Measurements from ENCODE around the gene ERC2. TPM values are rescaled to one million over a fixed set of nuclear protein-coding genes. Genes with fewer than 3 reads are reported as not detected.

Gene ERC2
- total RNA-seq, 2 experiments from 2014 or later, result not detected

DNA sequence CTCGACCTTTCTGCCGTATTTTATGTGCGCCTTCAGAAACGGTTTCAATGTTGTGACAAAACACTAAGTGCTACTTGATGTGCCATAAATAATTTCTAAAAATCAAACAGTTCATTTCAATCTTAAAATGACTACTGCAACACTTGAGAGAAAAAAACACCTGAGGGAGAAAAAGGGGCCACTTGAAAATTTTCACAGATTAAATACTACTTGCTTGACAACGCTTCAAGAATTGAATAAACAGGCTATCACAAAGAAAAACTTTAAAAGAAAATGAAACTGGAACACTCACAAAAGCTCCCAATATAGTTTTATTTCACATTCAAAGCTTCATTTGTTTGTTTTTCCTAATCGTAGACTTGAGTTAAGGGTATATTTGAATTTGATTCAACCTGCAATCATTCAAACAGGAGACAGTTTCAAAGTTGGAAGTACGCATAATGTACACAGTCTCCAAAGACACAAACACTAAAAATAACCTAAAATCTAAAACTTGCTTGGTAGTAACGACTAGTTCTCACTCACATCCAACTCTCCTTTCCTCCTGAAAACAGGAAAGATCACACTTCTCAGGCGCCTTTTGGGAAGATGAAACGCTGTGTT is 380.7 kb downstream of the ERC2 start:
- Histone ChIP-seq H4K20me1 (ENCODE audit: insufficient read depth, low read length) (no peaks in the 10 kb centered on the region), H3K4me1 (ENCODE audit: insufficient read depth, low read length, poor library complexity, severe bottlenecking) (no peaks in the 10 kb centered on the region), H3K9me3 (ENCODE audit: low read length) (no peaks in the 10 kb centered on the region), H3K79me2 (ENCODE audit: insufficient read depth, low read depth, low read length) (no peaks in the 10 kb centered on the region), H3K4me2 (ENCODE audit: low read length) (no peak overlapping the region), H3K4me3 (ENCODE audit: low read depth, low read length, poor library complexity, severe bottlenecking) (no peak overlapping the region), H3K27ac (ENCODE audit: low read depth, low read length, poor library complexity, severe bottlenecking) (no peak overlapping the region), H3K9me2 (ENCODE audit: insufficient read depth, low read length) (no peaks in the 10 kb centered on the region), H3K36me3 (ENCODE audit: insufficient read depth, low read length) (no peaks in the 10 kb centered on the region), H2AFZ (ENCODE audit: low read length) (no peak overlapping the region)
- intact Hi-C loops (cut with micrococcal nuclease; ENCODE audit: unreplicated experiment), result no loop called here
- TF ChIP-seq EZH2phosphoT487 (IDR thresholded peaks at IDR 0.05; ENCODE audit: borderline replicate concordance, low read depth, low read length), result no peak
- TF ChIP-seq, protein P1, sequence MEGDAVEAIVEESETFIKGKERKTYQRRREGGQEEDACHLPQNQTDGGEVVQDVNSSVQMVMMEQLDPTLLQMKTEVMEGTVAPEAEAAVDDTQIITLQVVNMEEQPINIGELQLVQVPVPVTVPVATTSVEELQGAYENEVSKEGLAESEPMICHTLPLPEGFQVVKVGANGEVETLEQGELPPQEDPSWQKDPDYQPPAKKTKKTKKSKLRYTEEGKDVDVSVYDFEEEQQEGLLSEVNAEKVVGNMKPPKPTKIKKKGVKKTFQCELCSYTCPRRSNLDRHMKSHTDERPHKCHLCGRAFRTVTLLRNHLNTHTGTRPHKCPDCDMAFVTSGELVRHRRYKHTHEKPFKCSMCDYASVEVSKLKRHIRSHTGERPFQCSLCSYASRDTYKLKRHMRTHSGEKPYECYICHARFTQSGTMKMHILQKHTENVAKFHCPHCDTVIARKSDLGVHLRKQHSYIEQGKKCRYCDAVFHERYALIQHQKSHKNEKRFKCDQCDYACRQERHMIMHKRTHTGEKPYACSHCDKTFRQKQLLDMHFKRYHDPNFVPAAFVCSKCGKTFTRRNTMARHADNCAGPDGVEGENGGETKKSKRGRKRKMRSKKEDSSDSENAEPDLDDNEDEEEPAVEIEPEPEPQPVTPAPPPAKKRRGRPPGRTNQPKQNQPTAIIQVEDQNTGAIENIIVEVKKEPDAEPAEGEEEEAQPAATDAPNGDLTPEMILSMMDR (conservative IDR thresholded peaks at IDR 0.05; ENCODE audit: low read length), result no peak
- no TSS peak for BruUV-seq (replicated peaks)
- no peak for DNase-seq (ENCODE audit: low spot score)
- POLR2A ChIA-PET, result no interaction called here
- CTCF ChIA-PET (ENCODE audit: unreplicated experiment), result no interaction called here

DNA sequence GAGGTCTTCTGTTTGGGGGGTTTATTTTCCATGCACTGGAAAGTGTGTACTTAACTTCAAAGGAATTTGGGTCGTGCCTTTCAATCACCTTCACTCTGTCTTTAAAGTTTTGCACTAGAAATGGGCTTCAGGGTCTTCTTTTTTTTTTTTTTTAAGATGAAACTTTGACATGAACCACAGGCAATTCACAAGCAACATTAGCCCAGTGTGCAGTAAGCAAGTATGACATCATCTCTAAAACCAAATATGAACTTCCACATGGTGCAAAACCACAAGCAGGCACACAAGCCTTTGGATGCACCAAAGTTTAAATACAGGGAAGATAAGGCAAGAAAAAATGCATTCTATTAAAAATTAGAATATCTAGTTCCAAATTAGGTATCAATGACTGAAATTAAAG is 381.9 kb downstream of the ERC2 start:
- Histone ChIP-seq H3K4me2 (ENCODE audit: low read length) (no peak overlapping the region), H3K27ac (ENCODE audit: low read depth, low read length, poor library complexity, severe bottlenecking) (no peak overlapping the region), H3K9me3 (ENCODE audit: low read length) (no peaks in the 10 kb centered on the region), H3K4me3 (ENCODE audit: low read depth, low read length, poor library complexity, severe bottlenecking) (no peak overlapping the region), H2AFZ (ENCODE audit: low read length) (no peak overlapping the region), H3K79me2 (ENCODE audit: insufficient read depth, low read depth, low read length) (no peaks in the 10 kb centered on the region), H3K36me3 (ENCODE audit: insufficient read depth, low read length) (no peaks in the 10 kb centered on the region), H4K20me1 (ENCODE audit: insufficient read depth, low read length) (no peaks in the 10 kb centered on the region), H3K9me2 (ENCODE audit: insufficient read depth, low read length) (no peaks in the 10 kb centered on the region), H3K4me1 (ENCODE audit: insufficient read depth, low read length, poor library complexity, severe bottlenecking) (no peaks in the 10 kb centered on the region)
- intact Hi-C loops (cut with micrococcal nuclease; ENCODE audit: unreplicated experiment), result no loop called here
- no TSS peak for BruUV-seq (replicated peaks)
- CTCF ChIA-PET (ENCODE audit: unreplicated experiment), result no interaction called here
- POLR2A ChIA-PET, result no interaction called here
- TF ChIP-seq, protein P1 (conservative IDR thresholded peaks at IDR 0.05; ENCODE audit: low read length), result no peak
- TF ChIP-seq EZH2phosphoT487 (IDR thresholded peaks at IDR 0.05; ENCODE audit: borderline replicate concordance, low read depth, low read length), result no peak
- no peak for DNase-seq (ENCODE audit: low spot score)

DNA sequence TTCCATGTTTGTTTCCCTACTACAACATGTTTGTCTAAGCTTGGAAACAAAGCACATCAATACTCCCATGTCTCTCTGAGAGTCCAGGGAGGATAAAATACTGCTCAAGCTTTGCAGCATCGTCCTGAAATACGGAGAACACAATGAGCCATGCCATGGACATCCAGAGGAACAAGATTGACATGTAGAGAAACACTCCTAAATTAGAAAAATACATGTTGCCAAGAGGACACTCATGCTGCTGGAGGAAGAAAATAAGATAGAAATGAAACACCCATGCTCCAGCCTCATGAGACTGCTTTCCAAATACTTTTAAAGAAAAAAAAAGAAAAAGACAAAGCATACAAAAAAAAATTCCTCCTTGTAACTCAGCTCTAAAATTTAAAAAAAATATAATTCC is 387.0 kb downstream of the ERC2 start:
- no peaks in the 10 kb centered on the region for H3K36me3 ChIP-seq (ENCODE audit: insufficient read depth, low read length)
- H3K27ac ChIP-seq (ENCODE audit: low read depth, low read length, poor library complexity, severe bottlenecking), result no peak overlapping the region
- TF ChIP-seq EZH2phosphoT487 (IDR thresholded peaks at IDR 0.05; ENCODE audit: borderline replicate concordance, low read depth, low read length), result no peak
- TF ChIP-seq, protein P1 (conservative IDR thresholded peaks at IDR 0.05; ENCODE audit: low read length), result no peak
- H3K79me2 ChIP-seq (ENCODE audit: insufficient read depth, low read depth, low read length), result no peaks in the 10 kb centered on the region
- no peaks in the 10 kb centered on the region for H4K20me1 ChIP-seq (ENCODE audit: insufficient read depth, low read length)
- intact Hi-C loops (cut with micrococcal nuclease; ENCODE audit: unreplicated experiment), result no loop called here
- H3K4me1 ChIP-seq (ENCODE audit: insufficient read depth, low read length, poor library complexity, severe bottlenecking), result no peaks in the 10 kb centered on the region
- DNase-seq (ENCODE audit: low spot score), result no peak
- H3K9me2 ChIP-seq (ENCODE audit: insufficient read depth, low read length), result no peaks in the 10 kb centered on the region
- no TSS peak for BruUV-seq (replicated peaks)
- ChIA-PET POLR2A (no interaction called here), CTCF (ENCODE audit: unreplicated experiment) (no interaction called here)
- H3K4me3 ChIP-seq (ENCODE audit: low read depth, low read length, poor library complexity, severe bottlenecking), result no peak overlapping the region
- H3K9me3 ChIP-seq (ENCODE audit: low read length), result no peaks in the 10 kb centered on the region
- no peak overlapping the region for H2AFZ ChIP-seq (ENCODE audit: low read length)
- H3K4me2 ChIP-seq (ENCODE audit: low read length), result no peak overlapping the region

Measured in OCI-LY7 (cell line).